ENCODE results near the gene VEPH1. TPM values are rescaled to one million over a fixed set of nuclear protein-coding genes. Genes with fewer than 3 reads are reported as not detected.

VEPH1 gene
- total RNA-seq, 1 donor from 2014 or later, result 1.0 TPM

- Histone ChIP-seq H3K27ac (ENCODE audit: low read depth, low read length) (no peak overlapping the region), H3K4me3 (ENCODE audit: low read length in 3 of 3) (no peak overlapping the region), H3K27me3 (ENCODE audit: control insufficient read depth in 3 of 3, insufficient read depth in 3 of 3, low read length in 3 of 3) (no peaks in the 10 kb centered on the region), H3K9me3 (ENCODE audit: control insufficient read depth in 3 of 3, low read length in 3 of 3) (no peaks in the 10 kb centered on the region), H3K4me1 (ENCODE audit: control insufficient read depth in 3 of 3, insufficient read depth in 3 of 3, low read length in 3 of 3) (no peaks in the 10 kb centered on the region), H3K9ac (ENCODE audit: low read depth in 1 of 3, low read length in 3 of 3) (no peak overlapping the region), H3K36me3 (ENCODE audit: control insufficient read depth in 3 of 3, insufficient read depth in 3 of 3, low read length in 3 of 3) (no peaks in the 10 kb centered on the region)
Measured at GRCh38 chr3:157464321-157464720, 38.9 kb downstream of the VEPH1 start.

GRCh38 chr3:157463816-157464215 lies 39.4 kb downstream of the VEPH1 start:
- no peak overlapping the region for H3K27ac ChIP-seq (ENCODE audit: low read depth, low read length)
- no peak overlapping the region for H3K9ac ChIP-seq (ENCODE audit: low read depth in 1 of 3, low read length in 3 of 3)
- H3K36me3 ChIP-seq (ENCODE audit: control insufficient read depth in 3 of 3, insufficient read depth in 3 of 3, low read length in 3 of 3), result no peaks in the 10 kb centered on the region
- no peaks in the 10 kb centered on the region for H3K9me3 ChIP-seq (ENCODE audit: control insufficient read depth in 3 of 3, low read length in 3 of 3)
- no peaks in the 10 kb centered on the region for H3K4me1 ChIP-seq (ENCODE audit: control insufficient read depth in 3 of 3, insufficient read depth in 3 of 3, low read length in 3 of 3)
- no peak overlapping the region for H3K4me3 ChIP-seq (ENCODE audit: low read length in 3 of 3)
- H3K27me3 ChIP-seq (ENCODE audit: control insufficient read depth in 3 of 3, insufficient read depth in 3 of 3, low read length in 3 of 3), result no peaks in the 10 kb centered on the region

GRCh38 chr3:157460253-157460652 lies 43.0 kb downstream of the VEPH1 start:
- no peaks in the 10 kb centered on the region for H3K9me3 ChIP-seq (ENCODE audit: control insufficient read depth in 3 of 3, low read length in 3 of 3)
- H3K4me1 ChIP-seq (ENCODE audit: control insufficient read depth in 3 of 3, insufficient read depth in 3 of 3, low read length in 3 of 3), result no peaks in the 10 kb centered on the region
- H3K4me3 ChIP-seq (ENCODE audit: low read length in 3 of 3), result no peak overlapping the region
- H3K27ac ChIP-seq (ENCODE audit: low read depth, low read length), result no peak overlapping the region
- no peak overlapping the region for H3K9ac ChIP-seq (ENCODE audit: low read depth in 1 of 3, low read length in 3 of 3)
- no peaks in the 10 kb centered on the region for H3K27me3 ChIP-seq (ENCODE audit: control insufficient read depth in 3 of 3, insufficient read depth in 3 of 3, low read length in 3 of 3)
- H3K36me3 ChIP-seq (ENCODE audit: control insufficient read depth in 3 of 3, insufficient read depth in 3 of 3, low read length in 3 of 3), result no peaks in the 10 kb centered on the region

GRCh38 chr3:157459706-157460105 lies 43.5 kb downstream of the VEPH1 start:
- Histone ChIP-seq H3K9me3 (ENCODE audit: control insufficient read depth in 3 of 3, low read length in 3 of 3) (no peaks in the 10 kb centered on the region), H3K4me3 (ENCODE audit: low read length in 3 of 3) (no peak overlapping the region), H3K36me3 (ENCODE audit: control insufficient read depth in 3 of 3, insufficient read depth in 3 of 3, low read length in 3 of 3) (no peaks in the 10 kb centered on the region), H3K4me1 (ENCODE audit: control insufficient read depth in 3 of 3, insufficient read depth in 3 of 3, low read length in 3 of 3) (no peaks in the 10 kb centered on the region), H3K27me3 (ENCODE audit: control insufficient read depth in 3 of 3, insufficient read depth in 3 of 3, low read length in 3 of 3) (no peaks in the 10 kb centered on the region), H3K9ac (ENCODE audit: low read depth in 1 of 3, low read length in 3 of 3) (no peak overlapping the region), H3K27ac (ENCODE audit: low read depth, low read length) (no peak overlapping the region)

- no peaks in the 10 kb centered on the region for H3K4me1 ChIP-seq (ENCODE audit: control insufficient read depth in 3 of 3, insufficient read depth in 3 of 3, low read length in 3 of 3)
- no peak overlapping the region for H3K9ac ChIP-seq (ENCODE audit: low read depth in 1 of 3, low read length in 3 of 3)
- no peak overlapping the region for H3K4me3 ChIP-seq (ENCODE audit: low read length in 3 of 3)
- H3K36me3 ChIP-seq (ENCODE audit: control insufficient read depth in 3 of 3, insufficient read depth in 3 of 3, low read length in 3 of 3), result no peaks in the 10 kb centered on the region
- no peak overlapping the region for H3K27ac ChIP-seq (ENCODE audit: low read depth, low read length)
- H3K27me3 ChIP-seq (ENCODE audit: control insufficient read depth in 3 of 3, insufficient read depth in 3 of 3, low read length in 3 of 3), result no peaks in the 10 kb centered on the region
- H3K9me3 ChIP-seq (ENCODE audit: control insufficient read depth in 3 of 3, low read length in 3 of 3), result no peaks in the 10 kb centered on the region
Measured at GRCh38 chr3:157453824-157454223, 49.4 kb downstream of the VEPH1 start.

GRCh38 chr3:157452097-157452496 lies 51.1 kb downstream of the VEPH1 start:
- no peak overlapping the region for H3K4me3 ChIP-seq (ENCODE audit: low read length in 3 of 3)
- no peak overlapping the region for H3K9ac ChIP-seq (ENCODE audit: low read depth in 1 of 3, low read length in 3 of 3)
- no peaks in the 10 kb centered on the region for H3K27me3 ChIP-seq (ENCODE audit: control insufficient read depth in 3 of 3, insufficient read depth in 3 of 3, low read length in 3 of 3)

GRCh38 chr3:157447026-157447694 lies 56.1 kb downstream of the VEPH1 start:
- H3K4me3 ChIP-seq (ENCODE audit: low read length in 3 of 3), result no peak overlapping the region
- H3K9me3 ChIP-seq (ENCODE audit: control insufficient read depth in 3 of 3, low read length in 3 of 3), result no peaks in the 10 kb centered on the region
- no peaks in the 10 kb centered on the region for H3K27me3 ChIP-seq (ENCODE audit: control insufficient read depth in 3 of 3, insufficient read depth in 3 of 3, low read length in 3 of 3)
- H3K9ac ChIP-seq (ENCODE audit: low read depth in 1 of 3, low read length in 3 of 3), result no peak overlapping the region
- H3K36me3 ChIP-seq (ENCODE audit: control insufficient read depth in 3 of 3, insufficient read depth in 3 of 3, low read length in 3 of 3), result no peaks in the 10 kb centered on the region
- H3K27ac ChIP-seq (ENCODE audit: low read depth, low read length), result no peak overlapping the region
- H3K4me1 ChIP-seq (ENCODE audit: control insufficient read depth in 3 of 3, insufficient read depth in 3 of 3, low read length in 3 of 3), result no peaks in the 10 kb centered on the region

More at GRCh38 chr3:157452097-157452496, 51.1 kb downstream of the VEPH1 start:
- no peaks in the 10 kb centered on the region for H3K36me3 ChIP-seq (ENCODE audit: control insufficient read depth in 3 of 3, insufficient read depth in 3 of 3, low read length in 3 of 3)
- no peaks in the 10 kb centered on the region for H3K4me1 ChIP-seq (ENCODE audit: control insufficient read depth in 3 of 3, insufficient read depth in 3 of 3, low read length in 3 of 3)
- H3K9me3 ChIP-seq (ENCODE audit: control insufficient read depth in 3 of 3, low read length in 3 of 3), result no peaks in the 10 kb centered on the region
- H3K27ac ChIP-seq (ENCODE audit: low read depth, low read length), result no peak overlapping the region

GRCh38 chr3:157445857-157446256 lies 57.4 kb downstream of the VEPH1 start:
- Histone ChIP-seq H3K27ac (ENCODE audit: low read depth, low read length) (no peak overlapping the region), H3K36me3 (ENCODE audit: control insufficient read depth in 3 of 3, insufficient read depth in 3 of 3, low read length in 3 of 3) (no peaks in the 10 kb centered on the region), H3K4me3 (ENCODE audit: low read length in 3 of 3) (no peak overlapping the region), H3K4me1 (ENCODE audit: control insufficient read depth in 3 of 3, insufficient read depth in 3 of 3, low read length in 3 of 3) (no peaks in the 10 kb centered on the region), H3K9me3 (ENCODE audit: control insufficient read depth in 3 of 3, low read length in 3 of 3) (no peaks in the 10 kb centered on the region), H3K27me3 (ENCODE audit: control insufficient read depth in 3 of 3, insufficient read depth in 3 of 3, low read length in 3 of 3) (no peaks in the 10 kb centered on the region), H3K9ac (ENCODE audit: low read depth in 1 of 3, low read length in 3 of 3) (no peak overlapping the region)

GRCh38 chr3:157444797-157445184 lies 58.4 kb downstream of the VEPH1 start:
- H3K27me3 ChIP-seq (ENCODE audit: control insufficient read depth in 3 of 3, insufficient read depth in 3 of 3, low read length in 3 of 3), result no peaks in the 10 kb centered on the region
- no peaks in the 10 kb centered on the region for H3K4me1 ChIP-seq (ENCODE audit: control insufficient read depth in 3 of 3, insufficient read depth in 3 of 3, low read length in 3 of 3)
- no peaks in the 10 kb centered on the region for H3K9me3 ChIP-seq (ENCODE audit: control insufficient read depth in 3 of 3, low read length in 3 of 3)

GRCh38 chr3:157443905-157444796 lies 59.1 kb downstream of the VEPH1 start:
- Histone ChIP-seq H3K4me3 (ENCODE audit: low read length in 3 of 3) (no peak overlapping the region), H3K27ac (ENCODE audit: low read depth, low read length) (no peak overlapping the region), H3K27me3 (ENCODE audit: control insufficient read depth in 3 of 3, insufficient read depth in 3 of 3, low read length in 3 of 3) (no peaks in the 10 kb centered on the region), H3K4me1 (ENCODE audit: control insufficient read depth in 3 of 3, insufficient read depth in 3 of 3, low read length in 3 of 3) (no peaks in the 10 kb centered on the region), H3K9me3 (ENCODE audit: control insufficient read depth in 3 of 3, low read length in 3 of 3) (no peaks in the 10 kb centered on the region), H3K36me3 (ENCODE audit: control insufficient read depth in 3 of 3, insufficient read depth in 3 of 3, low read length in 3 of 3) (no peaks in the 10 kb centered on the region), H3K9ac (ENCODE audit: low read depth in 1 of 3, low read length in 3 of 3) (no peak overlapping the region)

More at GRCh38 chr3:157444797-157445184, 58.4 kb downstream of the VEPH1 start:
- Histone ChIP-seq H3K27ac (ENCODE audit: low read depth, low read length) (no peak overlapping the region), H3K9ac (ENCODE audit: low read depth in 1 of 3, low read length in 3 of 3) (no peak overlapping the region), H3K36me3 (ENCODE audit: control insufficient read depth in 3 of 3, insufficient read depth in 3 of 3, low read length in 3 of 3) (no peaks in the 10 kb centered on the region), H3K4me3 (ENCODE audit: low read length in 3 of 3) (no peak overlapping the region)

All from skeletal muscle tissue (tissue), 4 donors.